Esophagus muscularis mucosa (tissue), 4 donors: ENCODE data around the gene RAPGEF2. TPM values are rescaled to one million over a fixed set of nuclear protein-coding genes. Genes with fewer than 3 reads are reported as not detected.
"Not testable (repeated sequence)": the region's sequence is repeated elsewhere in the genome, so short reads cannot be mapped to it uniquely, and the experiment has no call there.

Experiments used
- DNase-seq: peaks from one replicate; pipeline ENCODE4 v3.0.0-alpha.2; 2017; ENCODE audit errors: extremely low spot score
- H3K27ac ChIP-seq, 4 donors: fragments of 200-600 bp; sonication (generic); replicated peaks in 1 of 4; 1 replicate in 3 of 4; 2 replicates in 1 of 4; pipeline ENCODE4 v1.5.1; 2016 to 2019; ENCODE audit warnings: mild to moderate bottlenecking in 1 of 4
- H3K27me3 ChIP-seq, 4 donors: fragments of 200-600 bp; sonication (generic); one replicate each; pipeline versions ENCODE4 v1.5.1 to v1.6.0; 2016 to 2019
- H3K36me3 ChIP-seq, 4 donors: fragments of 200-600 bp; sonication (generic); one replicate each; pipeline ENCODE4 v1.5.1; 2016 to 2019
- H3K4me1 ChIP-seq, 4 donors: fragments of 200-600 bp; sonication (generic); one replicate each; pipeline ENCODE4 v1.5.1; 2016 to 2019
- H3K4me3 ChIP-seq, 4 donors: fragments of 200-600 bp; sonication (generic); 1 replicate in 2 of 4; 2 replicates in 2 of 4; pipeline ENCODE4 v1.5.1; 2016 to 2019; ENCODE audit warnings: mild to moderate bottlenecking in 4 of 4, moderate library complexity in 1 of 4
- H3K9me3 ChIP-seq, 4 donors: fragments of 200-600 bp; sonication (generic); 1 replicate in 3 of 4; 2 replicates in 1 of 4; pipeline ENCODE4 v1.5.1; 2016 to 2019
- CTCF ChIP-seq, 3 experiments: fragments of 200-600 bp in 2 of 3; fragments of 450-650 bp in 1 of 3; sonication (generic) in 2 of 3; IDR thresholded peaks; one replicate each; pipeline ENCODE4 v1.5.1; 2017 to 2019; ENCODE audit warnings: antibody characterized with exemption in 3 of 3, mild to moderate bottlenecking in 2 of 3, moderate library complexity in 1 of 3
- EP300 ChIP-seq: sonication (generic); formaldehyde crosslinking; IDR thresholded peaks from one replicate; pipeline ENCODE4 v1.6.1; 2017; ENCODE audit warnings: antibody characterized with exemption
- POLR2A ChIP-seq: fragments of 450-650 bp; IDR thresholded peaks from one replicate; pipeline ENCODE4 v1.6.1; 2017; ENCODE audit warnings: antibody characterized with exemption, moderate library complexity, mild to moderate bottlenecking, low read depth
- POLR2AphosphoS5 ChIP-seq, 2 donors: sonication (generic); formaldehyde crosslinking; IDR thresholded peaks; one replicate each; pipeline ENCODE4 v1.6.1; 2017; ENCODE audit warnings: antibody characterized with exemption in 2 of 2
- WGBS: methylation state at CpG from one replicate; pipeline ENCODE4 v1.1.5; 2018; 5-methylcytosine and 5-hydroxymethylcytosine counted together
- intact Hi-C: fragments of 100-400 bp; cut with DNase I; formaldehyde crosslinking; loops from one replicate; pipeline ENCODE4 v1.15.1; 2023
- total RNA-seq, 4 donors: library from RNA; depleted of rRNA; stranded (reverse); fragments of >200 nt; gene quantifications; one replicate each; pipeline versions ENCODE4 v1.1.0 to v1.2.1, GENCODE V29; 2016

The RAPGEF2 gene
- total RNA-seq, 4 donors from 2014 or later = 55.6 to 61.5 (median 58.4) TPM

DNA sequence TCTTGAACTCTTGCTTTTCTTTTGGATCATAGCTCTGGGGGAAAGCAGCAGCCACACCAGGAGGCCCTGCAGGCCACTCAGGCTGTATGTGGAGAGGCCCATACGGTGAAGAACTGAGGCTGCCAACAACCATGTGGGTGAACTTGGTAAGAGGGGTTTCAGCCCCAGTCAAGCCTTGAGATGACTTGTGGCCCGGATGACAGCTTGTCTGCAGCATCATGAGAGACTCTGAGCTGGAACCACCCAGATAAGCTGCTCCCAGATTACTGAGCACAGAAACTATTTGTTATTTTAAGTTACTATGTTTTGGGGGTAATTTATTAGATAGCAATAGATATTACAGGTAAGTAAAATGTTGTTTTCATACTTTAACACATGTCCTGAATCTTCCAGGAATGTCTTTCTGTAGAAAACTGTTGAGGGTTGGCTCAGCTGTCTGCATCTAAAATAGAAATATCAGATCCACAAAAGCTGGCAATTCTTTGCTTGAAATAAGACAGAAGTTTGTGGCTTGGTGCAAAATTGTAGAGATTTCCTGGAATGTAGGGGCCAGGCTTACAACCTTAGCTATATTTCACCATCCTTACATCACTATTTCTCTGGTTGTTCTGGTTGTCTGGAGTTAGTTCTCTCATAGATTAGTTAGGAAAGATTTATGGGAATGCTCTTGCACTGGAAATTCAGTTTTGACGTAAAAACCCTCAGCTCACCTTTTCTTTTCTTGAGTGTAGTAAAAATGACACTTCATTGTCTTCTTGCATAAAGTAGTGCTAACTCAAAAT lies 272.1 kb downstream of the RAPGEF2 start:
- no peaks in the 10 kb centered on the region for H3K9me3 ChIP-seq
- H3K27ac ChIP-seq = no peak overlapping the region
- H3K27me3 ChIP-seq = no peaks in the 10 kb centered on the region
- no peak for DNase-seq
- H3K4me1 ChIP-seq = no peaks in the 10 kb centered on the region
- intact Hi-C loops = no loop called here
- no peaks in the 10 kb centered on the region for H3K36me3 ChIP-seq
- TF ChIP-seq CTCF (IDR thresholded peaks at IDR 0.05) (no peak), POLR2AphosphoS5 (IDR thresholded peaks at IDR 0.05) (no peak), POLR2A (no peak), EP300 (no peak)
- no peak overlapping the region for H3K4me3 ChIP-seq
- 80% methylated on average over 3 of the region's 3 CpGs for WGBS

- intact Hi-C loops = no loop called here
- DNase-seq = no peak
- TF ChIP-seq EP300 = no peak
- no peak for TF ChIP-seq CTCF (IDR thresholded peaks at IDR 0.05)
- no peak for TF ChIP-seq POLR2A
- no peak for TF ChIP-seq POLR2AphosphoS5 (IDR thresholded peaks at IDR 0.05)
- Histone ChIP-seq H3K4me1 (no peaks in the 10 kb centered on the region), H3K9me3 (no peaks in the 10 kb centered on the region), H3K27me3 (no peaks in the 10 kb centered on the region), H3K4me3 (no peak overlapping the region), H3K36me3 (no peaks in the 10 kb centered on the region), H3K27ac (no peak overlapping the region)
- WGBS = 91% methylated on average over 5 of the region's 5 CpGs
These were observed 273.4 kb downstream of the RAPGEF2 start for GRCh38 chr4:159376289-159376688.

GRCh38 chr4:159378056-159378616 lies 275.3 kb downstream of the RAPGEF2 start:
- Histone ChIP-seq H3K4me3 (no peak overlapping the region), H3K27ac (no peak overlapping the region), H3K36me3 (no peaks in the 10 kb centered on the region), H3K4me1 (no peaks in the 10 kb centered on the region), H3K9me3 (no peaks in the 10 kb centered on the region), H3K27me3 (no peaks in the 10 kb centered on the region)
- WGBS = 92% methylated on average over 9 of the region's 28 CpGs
- DNase-seq = peak; percentile 34
- intact Hi-C loops = no loop called here
- no peak for TF ChIP-seq CTCF (IDR thresholded peaks at IDR 0.05)
- TF ChIP-seq POLR2A = no peak
- TF ChIP-seq POLR2AphosphoS5 (IDR thresholded peaks at IDR 0.05) = no peak
- TF ChIP-seq EP300 = no peak

- peak; percentile 55 for DNase-seq
- H3K36me3 ChIP-seq, H3K27ac ChIP-seq, H3K9me3 ChIP-seq, H3K27me3 ChIP-seq, H3K4me1 ChIP-seq, intact Hi-C loops, H3K4me3 ChIP-seq: not testable (repeated sequence)
- WGBS = 99% methylated on average over 10 of the region's 10 CpGs
These were observed 276.2 kb downstream of the RAPGEF2 start for GRCh38 chr4:159379064-159379463.

- H3K9me3 ChIP-seq = no peaks in the 10 kb centered on the region
- no peaks in the 10 kb centered on the region for H3K36me3 ChIP-seq
- H3K27ac ChIP-seq = no peak overlapping the region
- H3K4me3 ChIP-seq = no peak overlapping the region
- TF ChIP-seq CTCF (IDR thresholded peaks at IDR 0.05) = no peak
- no peak for TF ChIP-seq EP300
- TF ChIP-seq POLR2A = no peak
- no peak for TF ChIP-seq POLR2AphosphoS5 (IDR thresholded peaks at IDR 0.05)
- H3K4me1 ChIP-seq = no peaks in the 10 kb centered on the region
- peak; percentile 24 for DNase-seq
- WGBS = 100% methylated on average over 2 of the region's 2 CpGs
- intact Hi-C loops = no loop called here
- no peaks in the 10 kb centered on the region for H3K27me3 ChIP-seq
These were observed 277.0 kb downstream of the RAPGEF2 start for GRCh38 chr4:159379836-159380235.
